HPDE6-E6E7 (cell line): ENCODE data around the gene TSPAN13.

Source experiments
- DNase-seq: peaks from one replicate; pipeline ENCODE4 v3.0.0; 2011; ENCODE audit warnings: missing footprints; ENCODE audit errors: extremely low spot score

TSPAN13 gene

GRCh38 chr7:16774986-16775385 lies 21.4 kb downstream of the TSPAN13 start:
- DNase-seq = peak; percentile 63

DNA sequence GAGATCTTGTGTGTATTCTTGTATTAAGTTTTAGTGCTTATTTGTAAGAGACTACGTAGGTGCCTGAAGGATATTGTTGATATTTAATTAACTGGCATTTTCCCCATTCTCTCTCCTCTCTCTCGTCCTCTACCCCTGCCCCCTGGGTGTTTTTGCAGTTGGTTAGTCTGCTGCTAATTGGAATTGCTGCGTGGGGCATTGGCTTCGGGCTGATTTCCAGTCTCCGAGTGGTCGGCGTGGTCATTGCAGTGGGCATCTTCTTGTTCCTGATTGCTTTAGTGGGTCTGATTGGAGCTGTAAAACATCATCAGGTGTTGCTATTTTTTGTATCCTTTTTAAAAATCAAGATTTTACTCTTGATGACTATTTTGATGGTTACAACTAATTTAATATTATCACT lies 22.5 kb downstream of the TSPAN13 start:
- DNase-seq = no peak

GRCh38 chr7:16778476-16778875 lies 24.9 kb downstream of the TSPAN13 start:
- no peak for DNase-seq

- no peak for DNase-seq
These were observed 25.5 kb downstream of the TSPAN13 start for GRCh38 chr7:16779051-16779450.

DNA sequence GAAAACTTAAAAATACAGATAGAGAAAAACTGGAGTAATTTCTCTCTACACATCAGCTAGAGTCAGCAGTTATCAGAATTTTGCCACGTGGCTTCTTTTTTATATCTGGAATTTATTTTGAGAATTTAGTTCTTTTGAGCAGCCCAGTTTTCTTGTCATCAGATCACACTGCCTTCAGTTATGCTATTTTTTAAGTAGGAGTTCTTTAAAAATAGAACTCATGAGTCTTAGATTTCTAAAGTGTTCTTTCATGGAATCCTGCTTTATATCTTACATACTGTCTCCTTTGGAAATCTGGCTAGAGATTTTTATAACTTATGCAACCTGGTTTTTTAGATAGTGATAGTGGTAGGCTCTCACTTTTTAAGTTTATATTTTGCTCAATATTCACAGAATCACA lies 27.0 kb downstream of the TSPAN13 start:
- DNase-seq = no peak

DNA sequence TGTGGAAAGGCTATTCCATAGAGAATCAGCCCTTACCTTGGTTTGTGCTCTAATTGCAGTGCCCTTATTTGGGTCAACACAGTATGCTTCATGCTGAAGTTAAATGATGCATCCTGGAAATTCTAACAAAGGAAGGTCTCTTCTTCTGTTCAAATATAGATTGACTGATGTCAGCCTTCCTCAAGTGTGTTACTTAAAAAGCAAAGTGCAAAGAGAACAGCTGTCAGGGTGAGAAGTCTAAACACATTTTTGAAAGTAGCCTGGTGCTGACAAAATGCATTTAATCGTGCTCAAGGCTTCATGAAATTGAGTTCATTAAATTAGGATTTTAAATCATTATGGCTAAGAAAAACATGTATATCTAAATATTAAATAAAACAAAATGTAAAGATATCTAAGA lies 31.8 kb downstream of the TSPAN13 start:
- DNase-seq = no peak

DNA sequence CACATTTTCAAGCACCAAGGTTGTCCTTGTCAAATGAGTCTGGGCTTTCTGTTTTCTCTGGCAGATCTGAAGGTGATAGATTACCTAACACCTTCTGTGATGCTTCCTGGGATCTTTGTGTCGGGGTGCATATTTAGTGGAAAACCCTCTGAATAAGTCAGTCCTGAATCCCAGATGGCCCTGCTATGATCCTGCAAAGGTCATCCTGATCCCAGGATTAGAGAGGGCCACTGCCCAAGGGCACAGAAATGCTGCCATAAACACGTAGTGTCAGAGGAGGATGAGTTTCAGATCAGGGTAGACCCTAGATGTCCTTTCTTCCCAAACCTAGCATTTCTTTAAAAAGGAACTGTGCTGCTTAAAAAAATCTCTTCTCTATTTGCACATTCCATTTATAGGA lies 32.3 kb downstream of the TSPAN13 start:
- DNase-seq = no peak

- DNase-seq = no peak
These were observed 32.7 kb downstream of the TSPAN13 start for GRCh38 chr7:16786257-16786656.

- DNase-seq = no peak
These were observed 33.6 kb downstream of the TSPAN13 start for GRCh38 chr7:16787127-16787526.

DNA sequence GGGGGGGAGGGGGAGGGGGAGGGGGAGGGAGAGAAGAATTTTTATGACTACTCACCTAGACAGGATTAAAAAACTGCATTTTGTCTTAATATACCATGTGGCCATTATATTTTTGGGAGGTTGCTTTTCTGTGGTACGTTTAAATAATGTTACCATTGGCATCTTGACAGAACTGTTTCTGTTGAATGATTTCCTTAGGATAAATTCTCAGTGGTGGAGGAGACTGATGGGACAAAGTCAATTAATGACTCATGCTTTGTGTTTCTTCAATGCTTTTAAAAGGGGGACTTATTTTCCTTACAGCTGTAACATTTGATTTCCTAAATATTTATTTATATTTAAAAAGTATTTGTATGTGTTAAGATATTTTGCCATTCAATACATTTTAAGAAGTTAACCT lies 37.5 kb downstream of the TSPAN13 start:
- DNase-seq = no peak

- no peak for DNase-seq
These were observed 38.5 kb downstream of the TSPAN13 start for GRCh38 chr7:16791905-16792698.

DNA sequence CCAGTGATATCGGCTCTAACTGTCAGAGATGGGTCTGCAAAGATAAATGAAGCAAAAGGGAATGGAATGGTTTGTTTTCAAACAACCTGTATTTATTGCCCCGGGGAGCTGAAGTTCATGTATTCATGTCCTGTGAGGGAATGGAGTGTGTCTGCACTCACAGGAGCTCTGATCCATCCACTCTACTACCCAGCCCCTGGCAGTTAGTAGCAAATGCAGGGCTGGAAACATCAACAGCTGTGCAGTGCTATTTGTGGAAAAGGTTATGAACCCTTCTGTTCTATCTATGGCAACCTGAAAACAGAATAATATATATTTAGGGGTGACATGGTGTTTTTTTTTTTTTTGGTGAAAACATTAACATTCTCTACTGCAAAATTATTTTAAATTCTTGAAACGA lies 41.4 kb downstream of the TSPAN13 start:
- DNase-seq = no peak

GRCh38 chr7:16795624-16796023 lies 42.1 kb downstream of the TSPAN13 start:
- DNase-seq = no peak

GRCh38 chr7:16801111-16801542 lies 47.6 kb downstream of the TSPAN13 start:
- peak; percentile 78 for DNase-seq

GRCh38 chr7:16801579-16801978 lies 48.0 kb downstream of the TSPAN13 start:
- no peak for DNase-seq

GRCh38 chr7:16803125-16803524 lies 49.6 kb downstream of the TSPAN13 start:
- DNase-seq = no peak

- DNase-seq = no peak
These were observed 50.5 kb downstream of the TSPAN13 start for GRCh38 chr7:16803881-16804673.

DNA sequence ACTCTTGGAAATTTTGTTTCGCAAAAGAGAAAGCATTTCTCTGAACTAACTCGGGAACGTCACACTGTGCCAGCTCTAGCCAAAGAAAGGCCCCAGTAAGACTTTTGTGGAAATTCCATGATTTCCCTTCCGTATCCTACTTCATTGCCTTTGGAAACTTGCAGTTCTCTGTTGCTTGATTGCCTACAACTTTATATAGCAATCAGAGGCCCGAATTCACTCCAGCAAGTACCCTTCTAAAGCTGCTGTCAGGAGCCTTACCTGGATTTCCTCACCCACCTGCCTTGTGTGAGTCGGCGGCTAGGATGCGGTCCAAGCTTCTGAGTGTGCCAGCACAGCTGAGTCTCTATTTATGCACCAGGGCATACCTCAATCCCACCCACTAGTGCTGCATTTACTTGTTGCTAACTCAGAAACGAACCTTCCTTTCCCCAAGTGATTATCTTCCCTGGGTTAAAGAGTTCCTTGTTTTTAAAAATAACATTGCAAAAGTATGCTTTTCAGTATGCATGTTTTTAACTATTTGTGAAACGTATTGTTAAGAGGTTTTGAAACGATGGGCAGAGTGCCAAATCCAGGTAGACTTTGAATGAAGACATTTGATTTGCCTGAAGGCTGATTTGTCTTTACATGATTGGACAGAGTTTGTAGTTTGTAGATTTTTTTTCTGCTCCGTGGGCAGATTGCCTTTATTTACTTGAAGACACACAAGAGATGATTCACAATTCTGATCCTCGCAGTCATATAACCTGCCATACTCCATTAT lies 51.3 kb downstream of the TSPAN13 start, which contains the start of gene AGR2:
Gene AGR2 (minus strand): TSS at position 326 of the 766 bp plus-strand sequence. CDS start 3,203 bp downstream, outside the sequence.
- DNase-seq = peak; percentile 79

DNA sequence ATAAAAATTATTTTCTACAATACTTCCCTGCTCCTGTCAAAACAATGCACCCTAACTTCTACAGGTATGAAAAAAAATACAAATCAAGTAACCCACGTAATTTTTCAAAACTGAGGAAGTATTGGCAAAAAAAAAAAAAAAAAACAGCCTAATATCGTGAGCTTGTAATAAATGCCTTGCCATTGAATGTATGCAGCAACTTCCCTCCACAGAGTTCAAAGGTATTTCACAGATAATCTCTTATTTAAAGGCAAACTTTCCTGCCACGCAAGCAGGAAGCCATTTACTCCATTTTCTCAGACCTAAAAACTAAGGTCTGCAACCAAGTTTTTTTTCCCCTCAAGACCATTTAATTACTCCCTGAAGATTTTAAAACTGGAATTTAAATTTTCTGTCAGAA lies 51.9 kb downstream of the TSPAN13 start:
- DNase-seq = no peak

DNA sequence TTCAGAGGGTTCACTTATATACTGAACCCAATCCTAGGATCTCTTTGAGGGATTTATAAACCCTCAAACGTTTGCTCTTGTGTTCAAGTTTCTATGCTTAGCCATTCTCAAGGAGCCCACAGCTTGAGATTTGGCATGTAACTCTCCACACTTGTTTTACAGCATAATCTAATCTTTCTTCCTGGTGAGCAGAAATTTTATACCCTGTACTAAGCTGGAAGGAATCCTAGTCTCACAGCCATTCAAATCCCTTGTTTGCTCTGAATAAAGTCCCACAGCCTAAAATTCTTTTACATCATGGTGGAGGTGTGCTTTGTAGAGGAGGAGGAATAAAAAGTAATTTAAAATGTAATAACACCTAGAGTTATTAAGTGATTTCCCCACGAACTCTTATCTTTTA lies 56.6 kb downstream of the TSPAN13 start:
- DNase-seq = no peak

- no peak for DNase-seq
These were observed 57.0 kb downstream of the TSPAN13 start for GRCh38 chr7:16810573-16810972.

DNA sequence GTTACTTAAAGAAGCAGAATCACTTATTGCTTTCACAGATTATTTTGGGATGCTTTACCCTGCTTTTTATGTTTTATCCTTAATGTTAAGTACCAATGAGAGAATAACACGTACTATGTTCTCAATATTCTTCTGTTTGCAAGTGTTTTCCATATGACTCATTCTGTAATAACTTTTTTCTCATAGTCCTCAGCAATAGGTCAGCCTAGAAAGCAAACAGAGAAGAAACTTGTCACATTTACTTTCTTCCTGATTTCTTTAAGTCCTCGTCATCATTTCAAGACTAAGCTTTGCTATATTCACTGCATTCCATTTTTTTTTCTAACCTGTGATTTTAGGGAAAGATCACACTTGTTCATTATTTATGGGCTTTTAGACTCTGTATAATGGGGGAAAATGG lies 58.0 kb downstream of the TSPAN13 start:
- DNase-seq = peak; percentile 26
